ENCODE measurements around the gene TNS2.
A peak's percentile ranks its signal among the peaks of the same experiment; 100 is the strongest.

The TNS2 gene

DNA sequence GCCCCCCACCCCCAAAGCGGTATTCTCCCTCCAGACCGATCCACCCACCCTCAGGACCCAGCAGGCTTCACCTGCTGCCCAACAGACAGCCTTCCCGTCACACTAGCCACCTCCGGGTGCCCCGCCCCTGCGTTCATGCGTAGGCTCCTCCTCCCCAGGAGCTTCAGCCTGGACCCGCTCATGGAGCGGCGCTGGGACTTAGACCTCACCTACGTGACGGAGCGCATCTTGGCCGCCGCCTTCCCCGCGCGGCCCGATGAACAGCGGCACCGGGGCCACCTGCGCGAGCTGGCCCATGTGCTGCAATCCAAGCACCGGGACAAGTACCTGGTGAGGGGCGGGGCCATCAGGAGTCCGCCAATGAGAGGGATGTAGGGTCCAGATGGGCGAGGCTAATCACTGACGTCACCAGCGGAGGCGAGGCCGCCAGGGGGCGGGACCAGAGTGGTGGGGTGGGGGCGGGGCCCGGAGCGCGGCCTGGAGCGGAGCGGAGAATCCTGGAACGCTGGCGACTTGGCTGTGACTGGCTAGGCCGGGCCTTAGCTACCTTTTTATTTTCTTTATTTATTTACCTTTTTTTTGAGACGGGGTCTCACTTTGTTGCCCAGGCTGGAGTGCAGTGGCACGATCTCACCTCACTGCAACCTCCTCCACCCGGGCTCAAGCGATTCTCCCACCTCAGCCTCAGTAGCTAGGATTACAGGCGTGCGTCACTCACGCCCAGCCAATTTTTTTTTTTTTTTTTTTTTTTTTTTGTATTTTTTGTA lies 4.4 kb downstream of the TNS2 start:
- peak; percentile 70; the same call in 1 of the 2 replicates for TF ChIP-seq YY1 (IDR thresholded peaks at IDR 0.05; ENCODE audit: low read depth)
- TF ChIP-seq EGR1 (IDR thresholded peaks at IDR 0.05), result no peak
- no peak for TF ChIP-seq ZBTB7A (IDR thresholded peaks at IDR 0.05; ENCODE audit: low read depth)
- TF ChIP-seq CEBPB (IDR thresholded peaks at IDR 0.05), result peak; percentile 57; the same call in 1 of the 2 replicates
- TF ChIP-seq EP300 (IDR thresholded peaks at IDR 0.05; ENCODE audit: borderline replicate concordance), result no peak
- no peak for TF ChIP-seq RAD21 (IDR thresholded peaks at IDR 0.05; ENCODE audit: low read depth)
- TF ChIP-seq, protein P1, sequence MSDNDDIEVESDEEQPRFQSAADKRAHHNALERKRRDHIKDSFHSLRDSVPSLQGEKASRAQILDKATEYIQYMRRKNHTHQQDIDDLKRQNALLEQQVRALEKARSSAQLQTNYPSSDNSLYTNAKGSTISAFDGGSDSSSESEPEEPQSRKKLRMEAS (IDR thresholded peaks at IDR 0.05), result peak; percentile 98
- TF ChIP-seq, protein P2, sequence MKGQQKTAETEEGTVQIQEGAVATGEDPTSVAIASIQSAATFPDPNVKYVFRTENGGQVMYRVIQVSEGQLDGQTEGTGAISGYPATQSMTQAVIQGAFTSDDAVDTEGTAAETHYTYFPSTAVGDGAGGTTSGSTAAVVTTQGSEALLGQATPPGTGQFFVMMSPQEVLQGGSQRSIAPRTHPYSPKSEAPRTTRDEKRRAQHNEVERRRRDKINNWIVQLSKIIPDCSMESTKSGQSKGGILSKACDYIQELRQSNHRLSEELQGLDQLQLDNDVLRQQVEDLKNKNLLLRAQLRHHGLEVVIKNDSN (IDR thresholded peaks at IDR 0.05), result peak; percentile 57
- TF ChIP-seq TEAD4 (IDR thresholded peaks at IDR 0.05), result peak; percentile 39; the same call in 1 of the 2 replicates
- TF ChIP-seq FOXM1 (IDR thresholded peaks at IDR 0.05; ENCODE audit: borderline replicate concordance, low read depth), result no peak
- peak; percentile 73 for TF ChIP-seq TAF1 (IDR thresholded peaks at IDR 0.05; ENCODE audit: low read depth)
- TF ChIP-seq, protein P3, sequence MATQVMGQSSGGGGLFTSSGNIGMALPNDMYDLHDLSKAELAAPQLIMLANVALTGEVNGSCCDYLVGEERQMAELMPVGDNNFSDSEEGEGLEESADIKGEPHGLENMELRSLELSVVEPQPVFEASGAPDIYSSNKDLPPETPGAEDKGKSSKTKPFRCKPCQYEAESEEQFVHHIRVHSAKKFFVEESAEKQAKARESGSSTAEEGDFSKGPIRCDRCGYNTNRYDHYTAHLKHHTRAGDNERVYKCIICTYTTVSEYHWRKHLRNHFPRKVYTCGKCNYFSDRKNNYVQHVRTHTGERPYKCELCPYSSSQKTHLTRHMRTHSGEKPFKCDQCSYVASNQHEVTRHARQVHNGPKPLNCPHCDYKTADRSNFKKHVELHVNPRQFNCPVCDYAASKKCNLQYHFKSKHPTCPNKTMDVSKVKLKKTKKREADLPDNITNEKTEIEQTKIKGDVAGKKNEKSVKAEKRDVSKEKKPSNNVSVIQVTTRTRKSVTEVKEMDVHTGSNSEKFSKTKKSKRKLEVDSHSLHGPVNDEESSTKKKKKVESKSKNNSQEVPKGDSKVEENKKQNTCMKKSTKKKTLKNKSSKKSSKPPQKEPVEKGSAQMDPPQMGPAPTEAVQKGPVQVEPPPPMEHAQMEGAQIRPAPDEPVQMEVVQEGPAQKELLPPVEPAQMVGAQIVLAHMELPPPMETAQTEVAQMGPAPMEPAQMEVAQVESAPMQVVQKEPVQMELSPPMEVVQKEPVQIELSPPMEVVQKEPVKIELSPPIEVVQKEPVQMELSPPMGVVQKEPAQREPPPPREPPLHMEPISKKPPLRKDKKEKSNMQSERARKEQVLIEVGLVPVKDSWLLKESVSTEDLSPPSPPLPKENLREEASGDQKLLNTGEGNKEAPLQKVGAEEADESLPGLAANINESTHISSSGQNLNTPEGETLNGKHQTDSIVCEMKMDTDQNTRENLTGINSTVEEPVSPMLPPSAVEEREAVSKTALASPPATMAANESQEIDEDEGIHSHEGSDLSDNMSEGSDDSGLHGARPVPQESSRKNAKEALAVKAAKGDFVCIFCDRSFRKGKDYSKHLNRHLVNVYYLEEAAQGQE (IDR thresholded peaks at IDR 0.05; ENCODE audit: low read depth), result no peak
- TF ChIP-seq NFIC (IDR thresholded peaks at IDR 0.05), result peak; percentile 53
- 0 out of 2 replicates have a peak, but pooled peaks have one; percentile 21 for TF ChIP-seq CREB1 (IDR thresholded peaks at IDR 0.05; ENCODE audit: low read depth)
- TF ChIP-seq TCF12 (IDR thresholded peaks at IDR 0.05; ENCODE audit: low read depth), result peak; percentile 71

DNA sequence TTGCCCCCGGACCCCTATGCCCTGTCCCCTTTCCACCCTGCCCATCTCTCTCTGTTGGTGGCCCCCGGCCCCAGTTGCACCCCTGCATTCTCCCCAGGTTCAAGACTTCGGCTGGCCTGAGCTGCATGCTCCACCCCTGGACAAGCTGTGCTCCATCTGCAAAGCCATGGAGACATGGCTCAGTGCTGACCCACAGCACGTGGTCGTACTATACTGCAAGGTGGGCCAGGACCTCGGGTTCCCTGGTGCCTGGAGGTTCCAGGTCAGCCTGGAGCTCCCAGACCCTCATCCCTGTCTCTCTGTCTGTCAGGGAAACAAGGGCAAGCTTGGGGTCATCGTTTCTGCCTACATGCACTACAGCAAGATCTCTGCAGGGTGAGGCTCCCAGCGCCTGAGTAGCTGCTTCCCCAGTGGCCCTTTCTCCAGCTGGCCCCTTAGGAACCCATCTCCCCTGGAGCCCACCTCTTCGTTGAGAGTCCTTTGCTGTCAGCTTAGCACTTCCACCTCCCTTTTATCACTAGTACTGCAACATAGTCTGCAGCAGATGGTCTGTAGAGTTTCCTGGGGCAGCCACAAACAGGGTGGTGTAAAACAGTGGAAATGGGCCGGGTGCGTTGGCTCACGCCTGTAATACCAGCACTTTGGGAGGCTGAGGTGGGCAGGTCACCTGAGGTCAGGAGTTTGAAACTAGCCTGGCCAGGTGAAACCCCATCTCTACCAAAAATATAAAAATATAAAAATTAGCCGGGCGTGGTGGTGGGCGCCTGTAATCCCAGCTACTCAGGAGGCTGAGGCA lies 5.8 kb downstream of the TNS2 start:
- TF ChIP-seq ZBTB7A (IDR thresholded peaks at IDR 0.05; ENCODE audit: low read depth) (no peak), TCF12 (IDR thresholded peaks at IDR 0.05; ENCODE audit: low read depth) (no peak), YY1 (IDR thresholded peaks at IDR 0.05; ENCODE audit: low read depth) (no peak), NFIC (IDR thresholded peaks at IDR 0.05) (no peak), RAD21 (IDR thresholded peaks at IDR 0.05; ENCODE audit: low read depth) (no peak), CEBPB (IDR thresholded peaks at IDR 0.05) (no peak), TAF1 (IDR thresholded peaks at IDR 0.05; ENCODE audit: low read depth) (no peak), CREB1 (IDR thresholded peaks at IDR 0.05; ENCODE audit: low read depth) (no peak), FOXM1 (IDR thresholded peaks at IDR 0.05; ENCODE audit: borderline replicate concordance, low read depth) (no peak), EGR1 (IDR thresholded peaks at IDR 0.05) (no peak), EP300 (IDR thresholded peaks at IDR 0.05; ENCODE audit: borderline replicate concordance) (no peak)
- TF ChIP-seq, protein P3 (IDR thresholded peaks at IDR 0.05; ENCODE audit: low read depth), result no peak
- TF ChIP-seq, protein P2 (IDR thresholded peaks at IDR 0.05), result no peak
- TF ChIP-seq, protein P1 (IDR thresholded peaks at IDR 0.05), result no peak

DNA sequence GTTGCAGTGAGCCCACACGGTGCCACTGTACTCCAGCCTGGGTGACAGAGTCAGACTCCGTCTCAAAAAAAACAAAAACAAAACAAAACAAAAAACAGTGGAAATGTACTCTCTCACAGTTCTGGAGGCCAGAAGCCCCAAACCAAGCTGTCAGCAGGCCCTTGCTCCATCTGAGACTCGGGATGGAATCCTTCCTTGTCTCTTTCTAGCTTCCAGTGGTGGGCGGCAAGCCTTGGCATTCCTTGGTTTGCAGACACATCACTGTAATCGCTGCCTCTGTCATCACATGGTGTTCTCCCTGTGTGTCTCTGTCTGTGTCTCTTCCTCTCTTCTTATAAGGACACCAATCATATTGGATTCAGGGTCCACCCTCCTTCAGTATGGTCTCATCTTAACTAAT lies 6.4 kb downstream of the TNS2 start:
- TF ChIP-seq EP300 (IDR thresholded peaks at IDR 0.05; ENCODE audit: borderline replicate concordance) (no peak), CREB1 (IDR thresholded peaks at IDR 0.05; ENCODE audit: low read depth) (no peak), YY1 (IDR thresholded peaks at IDR 0.05; ENCODE audit: low read depth) (no peak), TCF12 (IDR thresholded peaks at IDR 0.05; ENCODE audit: low read depth) (no peak), FOXM1 (IDR thresholded peaks at IDR 0.05; ENCODE audit: borderline replicate concordance, low read depth) (no peak), TEAD4 (IDR thresholded peaks at IDR 0.05) (no peak), CEBPB (IDR thresholded peaks at IDR 0.05) (no peak), TAF1 (IDR thresholded peaks at IDR 0.05; ENCODE audit: low read depth) (no peak), RAD21 (IDR thresholded peaks at IDR 0.05; ENCODE audit: low read depth) (no peak), EGR1 (IDR thresholded peaks at IDR 0.05) (no peak), NFIC (IDR thresholded peaks at IDR 0.05) (no peak), ZBTB7A (IDR thresholded peaks at IDR 0.05; ENCODE audit: low read depth) (no peak)
- TF ChIP-seq, protein P1 (IDR thresholded peaks at IDR 0.05), result no peak
- TF ChIP-seq, protein P3 (IDR thresholded peaks at IDR 0.05; ENCODE audit: low read depth), result no peak
- TF ChIP-seq, protein P2 (IDR thresholded peaks at IDR 0.05), result no peak
